ENCODE results near the gene SLC35G3. TPM values are rescaled to one million over a fixed set of nuclear protein-coding genes. Genes with fewer than 3 reads are reported as not detected.

SLC35G3 gene
- total RNA-seq, 1 experiment from 2014 or later = not detected

DNA sequence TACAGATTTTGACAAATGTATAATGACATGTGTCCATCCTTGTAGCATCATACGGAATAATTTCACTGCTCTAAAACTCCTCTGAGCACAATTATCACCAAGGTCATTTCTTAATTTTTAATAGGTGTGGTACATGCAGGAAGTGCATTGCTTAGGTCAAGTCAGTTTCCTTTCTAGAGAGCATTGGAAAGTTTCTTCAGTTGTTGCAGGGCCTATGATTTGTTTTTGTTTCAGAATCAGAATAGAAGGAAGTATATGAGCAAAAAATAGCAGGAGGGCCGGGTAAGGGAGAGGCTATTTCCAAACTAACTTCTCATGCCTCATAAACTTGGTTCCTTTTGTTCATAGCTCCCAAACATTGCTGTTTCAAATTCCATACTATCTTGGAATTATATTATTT is 24.7 kb upstream of the SLC35G3 start:
- TF ChIP-seq, protein P1, sequence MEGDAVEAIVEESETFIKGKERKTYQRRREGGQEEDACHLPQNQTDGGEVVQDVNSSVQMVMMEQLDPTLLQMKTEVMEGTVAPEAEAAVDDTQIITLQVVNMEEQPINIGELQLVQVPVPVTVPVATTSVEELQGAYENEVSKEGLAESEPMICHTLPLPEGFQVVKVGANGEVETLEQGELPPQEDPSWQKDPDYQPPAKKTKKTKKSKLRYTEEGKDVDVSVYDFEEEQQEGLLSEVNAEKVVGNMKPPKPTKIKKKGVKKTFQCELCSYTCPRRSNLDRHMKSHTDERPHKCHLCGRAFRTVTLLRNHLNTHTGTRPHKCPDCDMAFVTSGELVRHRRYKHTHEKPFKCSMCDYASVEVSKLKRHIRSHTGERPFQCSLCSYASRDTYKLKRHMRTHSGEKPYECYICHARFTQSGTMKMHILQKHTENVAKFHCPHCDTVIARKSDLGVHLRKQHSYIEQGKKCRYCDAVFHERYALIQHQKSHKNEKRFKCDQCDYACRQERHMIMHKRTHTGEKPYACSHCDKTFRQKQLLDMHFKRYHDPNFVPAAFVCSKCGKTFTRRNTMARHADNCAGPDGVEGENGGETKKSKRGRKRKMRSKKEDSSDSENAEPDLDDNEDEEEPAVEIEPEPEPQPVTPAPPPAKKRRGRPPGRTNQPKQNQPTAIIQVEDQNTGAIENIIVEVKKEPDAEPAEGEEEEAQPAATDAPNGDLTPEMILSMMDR (IDR thresholded peaks at IDR 0.05) = no peak
- no peak for TF ChIP-seq TCF7L2 (IDR thresholded peaks at IDR 0.05; ENCODE audit: low read depth, low read length)
- TF ChIP-seq, protein P2, sequence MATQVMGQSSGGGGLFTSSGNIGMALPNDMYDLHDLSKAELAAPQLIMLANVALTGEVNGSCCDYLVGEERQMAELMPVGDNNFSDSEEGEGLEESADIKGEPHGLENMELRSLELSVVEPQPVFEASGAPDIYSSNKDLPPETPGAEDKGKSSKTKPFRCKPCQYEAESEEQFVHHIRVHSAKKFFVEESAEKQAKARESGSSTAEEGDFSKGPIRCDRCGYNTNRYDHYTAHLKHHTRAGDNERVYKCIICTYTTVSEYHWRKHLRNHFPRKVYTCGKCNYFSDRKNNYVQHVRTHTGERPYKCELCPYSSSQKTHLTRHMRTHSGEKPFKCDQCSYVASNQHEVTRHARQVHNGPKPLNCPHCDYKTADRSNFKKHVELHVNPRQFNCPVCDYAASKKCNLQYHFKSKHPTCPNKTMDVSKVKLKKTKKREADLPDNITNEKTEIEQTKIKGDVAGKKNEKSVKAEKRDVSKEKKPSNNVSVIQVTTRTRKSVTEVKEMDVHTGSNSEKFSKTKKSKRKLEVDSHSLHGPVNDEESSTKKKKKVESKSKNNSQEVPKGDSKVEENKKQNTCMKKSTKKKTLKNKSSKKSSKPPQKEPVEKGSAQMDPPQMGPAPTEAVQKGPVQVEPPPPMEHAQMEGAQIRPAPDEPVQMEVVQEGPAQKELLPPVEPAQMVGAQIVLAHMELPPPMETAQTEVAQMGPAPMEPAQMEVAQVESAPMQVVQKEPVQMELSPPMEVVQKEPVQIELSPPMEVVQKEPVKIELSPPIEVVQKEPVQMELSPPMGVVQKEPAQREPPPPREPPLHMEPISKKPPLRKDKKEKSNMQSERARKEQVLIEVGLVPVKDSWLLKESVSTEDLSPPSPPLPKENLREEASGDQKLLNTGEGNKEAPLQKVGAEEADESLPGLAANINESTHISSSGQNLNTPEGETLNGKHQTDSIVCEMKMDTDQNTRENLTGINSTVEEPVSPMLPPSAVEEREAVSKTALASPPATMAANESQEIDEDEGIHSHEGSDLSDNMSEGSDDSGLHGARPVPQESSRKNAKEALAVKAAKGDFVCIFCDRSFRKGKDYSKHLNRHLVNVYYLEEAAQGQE (IDR thresholded peaks at IDR 0.05; ENCODE audit: insufficient read depth in 1 of 2, low read depth in 2 of 2, low read length in 1 of 2) = no peak
- no TSS peak for BruUV-seq (replicated peaks)
- no peaks in the 10 kb centered on the region for H3K36me3 ChIP-seq (ENCODE audit: control insufficient read depth, insufficient read depth, low read length)
- no peaks in the 10 kb centered on the region for H3K9me3 ChIP-seq (ENCODE audit: control insufficient read depth, insufficient read depth, low read depth, low read length)
- ChIA-PET CTCF (no interaction called here), POLR2A (no interaction called here)
- in situ Hi-C loops (cut with HindIII; ENCODE audit: low pct_unique_long_range_greater_than_20kb, low sequenced_read_pairs) (no loop called here), intact Hi-C loops (cut with micrococcal nuclease; ENCODE audit: unreplicated experiment) (loop anchor here (10.0 kb wide), 1 partner anchor 64 kb away; no protein-coding TSS in a partner anchor)
- peaks cover 3% of the 10 kb centered on the region; the same call in 1 of the 2 replicates for H3K27me3 ChIP-seq (ENCODE audit: control insufficient read depth, insufficient read depth, low read length)
- ATAC-seq (no peak), DNase-seq (ENCODE audit: low read depth, low spot score) (no peak)
- no peaks in the 10 kb centered on the region for H3K4me1 ChIP-seq (ENCODE audit: control insufficient read depth, insufficient read depth, low read length)
- H3K4me3 ChIP-seq (ENCODE audit: low read depth in 2 of 2, low read length in 2 of 2) = no peak overlapping the region
- no peak overlapping the region for H3K27ac ChIP-seq (ENCODE audit: low read length)

DNA sequence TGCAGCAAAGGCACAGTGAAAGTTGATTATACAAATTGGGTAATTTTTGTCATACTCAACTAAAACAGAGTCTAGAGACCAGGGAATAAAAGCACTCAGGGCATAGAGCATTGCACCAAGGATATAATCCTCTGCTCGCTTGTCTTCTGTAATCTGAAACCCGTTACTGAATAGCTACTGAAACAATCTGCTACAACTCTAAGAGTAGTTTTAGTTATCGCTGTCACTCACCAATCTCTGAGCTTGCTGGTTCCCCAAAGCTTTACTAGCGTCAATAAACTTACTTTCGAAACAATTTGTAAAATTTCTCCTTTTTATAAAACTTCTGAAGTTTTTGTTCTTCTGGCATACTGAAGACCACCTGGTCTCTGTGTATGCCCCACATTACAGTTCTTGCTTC is 22.9 kb upstream of the SLC35G3 start:
- intact Hi-C loops (cut with micrococcal nuclease; ENCODE audit: unreplicated experiment) (loop anchor here (10.0 kb wide), 1 partner anchor 62 kb away; no protein-coding TSS in a partner anchor), in situ Hi-C loops (cut with HindIII; ENCODE audit: low pct_unique_long_range_greater_than_20kb, low sequenced_read_pairs) (no loop called here)
- ChIA-PET POLR2A (no interaction called here), CTCF (no interaction called here)
- TF ChIP-seq POLR2AphosphoS5 (IDR thresholded peaks at IDR 0.05; ENCODE audit: low read depth, low read length) (no peak), TCF7L2 (IDR thresholded peaks at IDR 0.05; ENCODE audit: low read depth, low read length) (no peak), SIN3A (IDR thresholded peaks at IDR 0.05; ENCODE audit: borderline replicate concordance, insufficient read depth, low read depth, low read length) (no peak)
- TF ChIP-seq, protein P1 (IDR thresholded peaks at IDR 0.05) = no peak
- TF ChIP-seq, protein P2 (IDR thresholded peaks at IDR 0.05; ENCODE audit: insufficient read depth in 1 of 2, low read depth in 2 of 2, low read length in 1 of 2) = no peak
- Histone ChIP-seq H3K36me3 (ENCODE audit: control insufficient read depth, insufficient read depth, low read length) (no peaks in the 10 kb centered on the region), H3K27ac (ENCODE audit: low read length) (no peak overlapping the region), H3K4me1 (ENCODE audit: control insufficient read depth, insufficient read depth, low read length) (no peaks in the 10 kb centered on the region), H3K27me3 (ENCODE audit: control insufficient read depth, insufficient read depth, low read length) (peaks cover 3% of the 10 kb centered on the region; the same call in 1 of the 2 replicates), H3K9me3 (ENCODE audit: control insufficient read depth, insufficient read depth, low read depth, low read length) (no peaks in the 10 kb centered on the region), H3K4me3 (ENCODE audit: low read depth in 2 of 2, low read length in 2 of 2) (no peak overlapping the region)
- DNase-seq (ENCODE audit: low read depth, low spot score) (no peak), ATAC-seq (no peak)
- BruUV-seq (replicated peaks) = no TSS peak

Data from Panc1 (cell line).